NB4 (cell line): ENCODE results near the gene UBE2N.

Experiments used
- DNase-seq: peaks from one replicate; pipeline ENCODE4 v3.0.0; 2010; ENCODE audit warnings: low read depth
- H3K4me3 ChIP-seq: one replicate; pipeline ENCODE4 v1.5.1; 2011; ENCODE audit warnings: mild to moderate bottlenecking, low read depth, low read length, moderate library complexity
- MYC ChIP-seq: IDR thresholded peaks from 2 replicates; pipeline ENCODE4 v1.6.1; 2011; ENCODE audit warnings: low read depth, low read length
- POLR2A ChIP-seq: IDR thresholded peaks from 2 replicates; pipeline ENCODE4 v1.6.1; 2011; ENCODE audit warnings: mild to moderate bottlenecking; ENCODE audit not compliant: insufficient read length; ENCODE audit errors: extremely low read depth
- TF ChIP-seq, protein P1 (sequence below): IDR thresholded peaks from 2 replicates; pipeline ENCODE4 v1.6.1; 2011; ENCODE audit warnings: low read depth, low read length
- TF ChIP-seq, protein P2 (sequence below): IDR thresholded peaks from one replicate; pipeline ENCODE4 v1.5.1; 2012; ENCODE audit warnings: low read depth, low read length

UBE2N gene

DNA sequence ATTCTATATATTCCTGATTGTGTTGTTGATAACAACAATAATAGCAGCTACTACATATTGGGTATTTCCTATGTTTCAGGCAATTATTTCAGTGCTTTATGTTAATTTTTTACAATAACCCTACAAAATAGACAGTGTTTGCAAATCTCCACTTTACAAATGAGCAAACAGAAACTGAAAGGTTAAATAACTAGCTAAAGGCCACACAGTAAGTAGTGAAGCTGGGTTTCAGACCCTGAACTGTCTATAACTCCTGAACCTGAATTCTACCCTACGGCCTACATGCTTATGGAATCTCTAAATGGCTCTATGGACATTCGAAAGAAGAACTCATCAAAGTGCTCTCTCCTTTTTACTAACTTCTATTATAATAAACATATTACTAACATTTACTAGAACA lies 83.7 kb downstream of the UBE2N start:
- H3K4me3 ChIP-seq, result no peak overlapping the region
- DNase-seq, result no peak
- TF ChIP-seq, protein P1, sequence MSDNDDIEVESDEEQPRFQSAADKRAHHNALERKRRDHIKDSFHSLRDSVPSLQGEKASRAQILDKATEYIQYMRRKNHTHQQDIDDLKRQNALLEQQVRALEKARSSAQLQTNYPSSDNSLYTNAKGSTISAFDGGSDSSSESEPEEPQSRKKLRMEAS, result no peak
- TF ChIP-seq MYC, result no peak
- TF ChIP-seq, protein P2, sequence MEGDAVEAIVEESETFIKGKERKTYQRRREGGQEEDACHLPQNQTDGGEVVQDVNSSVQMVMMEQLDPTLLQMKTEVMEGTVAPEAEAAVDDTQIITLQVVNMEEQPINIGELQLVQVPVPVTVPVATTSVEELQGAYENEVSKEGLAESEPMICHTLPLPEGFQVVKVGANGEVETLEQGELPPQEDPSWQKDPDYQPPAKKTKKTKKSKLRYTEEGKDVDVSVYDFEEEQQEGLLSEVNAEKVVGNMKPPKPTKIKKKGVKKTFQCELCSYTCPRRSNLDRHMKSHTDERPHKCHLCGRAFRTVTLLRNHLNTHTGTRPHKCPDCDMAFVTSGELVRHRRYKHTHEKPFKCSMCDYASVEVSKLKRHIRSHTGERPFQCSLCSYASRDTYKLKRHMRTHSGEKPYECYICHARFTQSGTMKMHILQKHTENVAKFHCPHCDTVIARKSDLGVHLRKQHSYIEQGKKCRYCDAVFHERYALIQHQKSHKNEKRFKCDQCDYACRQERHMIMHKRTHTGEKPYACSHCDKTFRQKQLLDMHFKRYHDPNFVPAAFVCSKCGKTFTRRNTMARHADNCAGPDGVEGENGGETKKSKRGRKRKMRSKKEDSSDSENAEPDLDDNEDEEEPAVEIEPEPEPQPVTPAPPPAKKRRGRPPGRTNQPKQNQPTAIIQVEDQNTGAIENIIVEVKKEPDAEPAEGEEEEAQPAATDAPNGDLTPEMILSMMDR, result no peak
- no peak for TF ChIP-seq POLR2A

DNA sequence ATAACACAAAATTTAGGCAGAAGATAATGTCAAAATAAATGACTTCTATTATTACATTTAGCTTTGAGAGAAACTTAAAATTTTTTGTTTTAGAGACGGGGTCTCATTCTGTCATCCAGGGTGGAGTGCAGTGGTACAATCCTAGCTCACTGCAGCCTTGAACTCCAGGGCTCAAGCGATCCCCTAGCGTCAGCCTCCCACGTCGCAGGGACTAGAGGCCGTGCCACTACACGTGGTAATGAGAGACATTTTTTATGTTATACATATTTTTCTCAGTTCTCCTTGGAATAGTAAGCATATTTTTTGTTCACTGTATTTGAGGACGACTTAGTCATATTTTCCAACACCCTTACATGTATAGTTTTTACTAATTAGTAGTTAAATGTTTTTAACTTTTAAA lies 85.5 kb downstream of the UBE2N start:
- no peak for DNase-seq
- no peak overlapping the region for H3K4me3 ChIP-seq
- TF ChIP-seq MYC, result no peak
- TF ChIP-seq, protein P2, result no peak
- no peak for TF ChIP-seq POLR2A
- TF ChIP-seq, protein P1, result no peak
